ENCODE measurements around the gene UBE2QL1. TPM values are rescaled to one million over a fixed set of nuclear protein-coding genes. Genes with fewer than 3 reads are reported as not detected.

UBE2QL1 gene
- total and polyA plus RNA-seq, 2 of the 8 experiments (the other 6 are each of a cell fraction or from before 2014, with no cell fraction given), result 0.43 to 0.65 TPM

DNA sequence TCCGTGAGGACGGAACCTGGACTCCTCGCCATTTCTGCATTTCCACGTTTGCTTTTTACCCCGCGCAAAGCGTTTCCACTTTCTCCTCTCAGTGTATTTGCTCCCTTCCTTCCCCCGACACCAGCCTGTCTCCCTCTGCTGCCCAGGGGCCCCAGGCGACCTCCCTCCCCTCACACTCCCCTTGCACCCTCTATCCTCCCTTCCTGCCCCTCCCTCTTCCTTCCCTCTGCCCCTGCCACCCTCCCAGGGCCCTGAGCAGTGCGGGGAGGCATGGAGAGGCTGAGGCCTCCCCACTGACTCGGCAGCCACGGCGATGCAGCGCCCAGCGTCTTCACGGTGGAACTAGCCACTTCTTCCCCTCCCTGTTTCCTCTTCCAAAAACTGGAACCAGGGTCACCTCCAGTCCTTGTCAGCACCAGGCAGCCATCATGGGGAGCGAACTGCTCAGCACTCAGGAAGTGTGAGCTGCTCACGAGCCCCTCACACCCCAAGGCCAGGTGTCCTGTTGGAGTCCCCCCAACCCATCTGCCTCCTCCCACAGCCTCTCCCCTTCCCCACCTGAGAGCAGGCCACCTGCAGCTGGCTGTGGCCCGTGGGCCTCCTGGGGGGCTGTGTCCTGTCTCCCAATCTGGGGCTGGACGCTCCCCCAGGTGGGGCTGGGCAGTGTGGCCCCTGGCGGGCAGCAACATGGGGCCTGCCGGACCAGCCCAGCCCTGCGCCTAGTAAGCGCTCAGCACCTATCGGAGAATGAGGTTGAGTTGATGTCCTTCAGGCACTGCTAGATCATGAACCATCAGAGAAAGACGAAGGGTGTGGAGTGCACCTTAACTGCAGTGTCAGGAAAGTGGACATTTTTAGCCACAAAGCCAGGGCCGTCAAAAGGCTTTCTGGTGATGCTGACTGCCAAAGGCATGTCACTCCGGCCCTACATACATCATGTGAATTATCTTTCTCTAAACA lies 17.5 kb downstream of the UBE2QL1 start:
- H3K36me3 ChIP-seq (ENCODE audit: control insufficient read depth in 2 of 4, insufficient read depth in 4 of 4, low read length in 3 of 4), result no peaks in the 10 kb centered on the region
- peaks cover 0 to 3% (median 0%) of the 10 kb centered on the region in 4 experiments; a peak in 1 of 7 replicates for H3K27me3 ChIP-seq (replicated peaks in 1 of 4; ENCODE audit: control insufficient read depth in 3 of 4, extremely low read depth in 1 of 4, insufficient read depth in 3 of 4, low read length in 3 of 4)
- DNase-seq (ENCODE audit: low read depth in 1 of 2, low spot score in 2 of 2) (no peak), FAIRE-seq (no peak)
- 92% methylated on average over 28 of the region's 28 CpGs; no CpG with 5 or more reads in 1 of the 2 experiments for WGBS, 2 experiments (ENCODE audit: extremely low coverage in 1 of 2, insufficient coverage in 1 of 2, insufficient read length in 1 of 2, insufficient replicate concordance in 2 of 2, low coverage in 1 of 2, low lambda C conversion rate in 2 of 2, missing lambda C conversion rate in 1 of 2)
- H2BK15ac ChIP-seq (ENCODE audit: low read length), result peak overlapping the region; percentile 95; the same call in 1 of the 2 replicates
- no peak overlapping the region for H3K4me3 ChIP-seq (ENCODE audit: extremely low read depth in 1 of 4, insufficient read depth in 2 of 4, low read depth in 3 of 4, low read length in 4 of 4)
- H3K18ac ChIP-seq (ENCODE audit: extremely low read depth, low read length), result no peak overlapping the region; the same call in 1 of the 2 replicates
- peak overlapping the region; percentile 82 for H3K14ac ChIP-seq (ENCODE audit: insufficient read length)
- H4K8ac ChIP-seq (ENCODE audit: extremely low read depth, insufficient read depth, low read length), result peak overlapping the region; percentile 37; the same call in 1 of the 2 replicates
- H3K4me1 ChIP-seq (replicated peaks in 1 of 4; ENCODE audit: control insufficient read depth in 3 of 4, insufficient read depth in 4 of 4, low read length in 3 of 4), result peaks cover 0 to 13% (median 6%) of the 10 kb centered on the region in 4 experiments
- H3K56ac ChIP-seq (replicated peaks; ENCODE audit: insufficient read length, low read depth, low read length), result no peak overlapping the region
- no peak overlapping the region for H2BK5ac ChIP-seq (ENCODE audit: low read depth, low read length)
- no peaks in the 10 kb centered on the region for H4K20me1 ChIP-seq (replicated peaks in 1 of 2; ENCODE audit: control insufficient read depth in 1 of 2, insufficient read depth in 2 of 2, low read length in 2 of 2)
- no peak overlapping the region for H3K27ac ChIP-seq (ENCODE audit: low read depth, low read length)
- no peak overlapping the region for H3K23ac ChIP-seq (ENCODE audit: insufficient read length)
- no peaks in the 10 kb centered on the region; the same call in 1 of the 2 replicates for H3K79me1 ChIP-seq (ENCODE audit: low read depth, low read length)
- H3K4ac ChIP-seq (replicated peaks; ENCODE audit: insufficient read length, low read depth, low read length), result no peak overlapping the region
- peak overlapping the region; percentile 48 for H4K91ac ChIP-seq (replicated peaks; ENCODE audit: insufficient read length, low read length)
- ChIA-PET CTCF (ENCODE audit: partially characterized antibody) (interaction anchor here (1.1 to 1.3 kb wide), 2 partner anchors 9 to 17 kb away, joined by 3 to 4 read pairs; partner anchors contain the start of gene UBE2QL1), POLR2A (ENCODE audit: partially characterized antibody) (interaction anchor here (1.3 kb wide), 1 partner anchor 9 kb away, joined by 3 read pairs; no protein-coding TSS in a partner anchor)
- H3K4me2 ChIP-seq (ENCODE audit: insufficient read depth in 1 of 2, low read depth in 2 of 2, low read length in 2 of 2), result no peak overlapping the region
- 0 out of 2 replicates have a peak overlapping the region, but pooled peaks have one; percentile 80 for H2BK12ac ChIP-seq (ENCODE audit: low read depth, low read length)
- no peaks in the 10 kb centered on the region for H3K23me2 ChIP-seq (ENCODE audit: low read depth, low read length)
- no peaks in the 10 kb centered on the region for H3K79me2 ChIP-seq (ENCODE audit: control insufficient read depth in 1 of 2, insufficient read depth in 2 of 2, low read length in 2 of 2)
- H2BK120ac ChIP-seq (replicated peaks; ENCODE audit: low read depth, low read length), result no peak overlapping the region
- no peak overlapping the region for H3K9ac ChIP-seq (replicated peaks in 1 of 4; ENCODE audit: extremely low read depth in 1 of 4, low read depth in 3 of 4, low read length in 3 of 4)
- H2BK20ac ChIP-seq (ENCODE audit: low read length), result no peak overlapping the region
- no peak overlapping the region for H2AK5ac ChIP-seq (ENCODE audit: low read depth, low read length)
- no peak overlapping the region for H4K5ac ChIP-seq (ENCODE audit: insufficient read length, low read depth, low read length)
- no peak overlapping the region for H2AFZ ChIP-seq (ENCODE audit: low read length)
- no peaks in the 10 kb centered on the region for H3K9me3 ChIP-seq (ENCODE audit: insufficient read depth in 2 of 2, low read depth in 1 of 2, low read length in 1 of 2)
- TF ChIP-seq SRF (IDR thresholded peaks at IDR 0.05; ENCODE audit: low read depth, low read length) (no peak), POLR2AphosphoS5 (IDR thresholded peaks at IDR 0.05; ENCODE audit: low read depth, low read length) (no peak), HDAC6 (IDR thresholded peaks at IDR 0.05; ENCODE audit: low read depth, low read length) (no peak), CHD1 (IDR thresholded peaks at IDR 0.05; ENCODE audit: low read depth, low read length) (no peak), KDM1A (IDR thresholded peaks at IDR 0.05; ENCODE audit: borderline replicate concordance, low read length) (no peak), TBP (IDR thresholded peaks at IDR 0.05; ENCODE audit: low read depth, low read length) (no peak), CBX5 (IDR thresholded peaks at IDR 0.05; ENCODE audit: low read depth, low read length) (no peak), CTBP2 (IDR thresholded peaks at IDR 0.05; ENCODE audit: borderline replicate concordance, insufficient read depth, insufficient read length, low read length) (no peak), CEBPB (IDR thresholded peaks at IDR 0.05; ENCODE audit: low read depth, low read length) (no peak), GABPA (IDR thresholded peaks at IDR 0.05; ENCODE audit: borderline replicate concordance, insufficient read depth, low read length) (no peak), BCL11A (IDR thresholded peaks at IDR 0.05; ENCODE audit: low read depth in 2 of 2, low read length in 2 of 2) (no peak), TCF12 (IDR thresholded peaks at IDR 0.05; ENCODE audit: low read depth, low read length) (no peak)

All from H1 (cell line).